Activated T-cell treated with anti-CD3 and anti-CD28 coated beads, Interleukin-2, amount 50 U/mL, for 4 hours (primary cell): ENCODE measurements around the gene YWHAE. TPM values are rescaled to one million over a fixed set of nuclear protein-coding genes. Genes with fewer than 3 reads are reported as not detected.
A peak's percentile ranks its signal among the peaks of the same experiment; 100 is the strongest.
"Not testable (repeated sequence)": the region's sequence is repeated elsewhere in the genome, so short reads cannot be mapped to it uniquely, and the experiment has no call there.

ENCODE experiments used
- ATAC-seq, 2 donors: fragments of 200-7000 bp; cut with Tn5 transposase; one replicate each; pipeline ENCODE4 v1.10.0; 2021
- DNase-seq: peaks from one replicate; pipeline ENCODE4 v3.0.0-alpha.2; 2020
- H3K27me3 Mint-ChIP-seq: one replicate; pipeline ENCODE4 v1.8.0; 2021; ENCODE audit warnings: low read depth, mixed read lengths
- H3K36me3 Mint-ChIP-seq: one replicate; pipeline ENCODE4 v1.8.0; 2022; ENCODE audit warnings: mixed read lengths; ENCODE audit not compliant: insufficient read depth
- H3K4me1 Mint-ChIP-seq: one replicate; pipeline ENCODE4 v1.8.0; 2021; ENCODE audit warnings: low read depth, mixed read lengths
- H3K4me3 Mint-ChIP-seq: one replicate; pipeline ENCODE4 v1.8.0; 2021; ENCODE audit warnings: mild to moderate bottlenecking, moderate library complexity, mixed read lengths
- H3K9me3 Mint-ChIP-seq: one replicate; pipeline ENCODE4 v1.8.0; 2021; ENCODE audit warnings: mixed read lengths
- total RNA-seq, 3 donors: library from RNA; stranded (reverse); gene quantifications; one replicate each; pipeline ENCODE4 v1.2.1, GENCODE V29; 2021

YWHAE gene
- total RNA-seq, 3 donors from 2014 or later: 470 to 529 (median 478) TPM

GRCh38 chr17:1313270-1314005, 86.6 kb downstream of the YWHAE start:
- peaks cover 8% of the 10 kb centered on the region for H3K27me3 Mint-ChIP-seq
- no peaks in the 10 kb centered on the region for H3K4me1 Mint-ChIP-seq
- no peak for ATAC-seq
- H3K9me3 Mint-ChIP-seq: no peaks in the 10 kb centered on the region
- no peak for DNase-seq
- no peak overlapping the region for H3K4me3 Mint-ChIP-seq
- no peaks in the 10 kb centered on the region for H3K36me3 Mint-ChIP-seq

- no peaks in the 10 kb centered on the region for H3K9me3 Mint-ChIP-seq
- peaks cover 8% of the 10 kb centered on the region for H3K27me3 Mint-ChIP-seq
- DNase-seq: no peak
- ATAC-seq: no peak
- no peaks in the 10 kb centered on the region for H3K36me3 Mint-ChIP-seq
- no peaks in the 10 kb centered on the region for H3K4me1 Mint-ChIP-seq
- no peak overlapping the region for H3K4me3 Mint-ChIP-seq
Measured at GRCh38 chr17:1312261-1312870, 87.7 kb downstream of the YWHAE start.

GRCh38 chr17:1307829-1308228, 92.2 kb downstream of the YWHAE start:
- not testable (repeated sequence) for H3K4me3 Mint-ChIP-seq, H3K4me1 Mint-ChIP-seq, H3K36me3 Mint-ChIP-seq

DNA sequence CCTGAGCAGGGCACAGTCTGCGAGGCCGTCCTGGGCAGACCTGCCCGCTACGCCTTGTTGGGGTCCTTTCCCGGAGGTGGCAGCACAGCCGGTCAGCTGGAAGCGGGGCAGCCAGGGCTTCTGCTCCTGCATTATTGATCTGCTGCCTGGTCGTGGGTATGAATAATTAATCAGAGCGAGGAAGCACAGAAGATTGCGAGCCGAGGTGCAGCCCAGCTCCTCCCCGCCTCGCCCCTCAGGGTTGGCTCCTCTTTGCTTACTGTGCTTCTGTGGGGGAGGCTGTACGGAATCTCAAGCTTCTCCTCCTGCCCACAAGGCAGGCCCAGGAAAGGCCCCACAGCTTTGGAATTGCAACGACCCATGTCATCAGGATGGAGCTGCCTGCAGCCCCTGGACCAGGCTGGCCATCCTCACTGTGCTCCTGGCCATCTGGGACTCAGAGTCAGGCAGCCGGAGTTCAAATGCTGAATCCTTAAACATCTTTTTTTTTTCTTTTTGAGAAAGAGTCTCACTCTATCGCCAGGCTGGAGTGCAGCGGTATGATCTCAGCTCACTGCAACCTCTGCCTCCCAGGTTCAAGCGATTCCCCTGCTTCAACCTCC, 95.0 kb downstream of the YWHAE start:
- Mint-ChIP-seq H3K4me1 (peaks cover under 1% of the 10 kb centered on the region), H3K27me3 (peaks cover 4% of the 10 kb centered on the region), H3K36me3 (no peaks in the 10 kb centered on the region), H3K4me3 (no peak overlapping the region), H3K9me3 (no peaks in the 10 kb centered on the region)
- no peak for DNase-seq
- ATAC-seq: no peak

More at GRCh38 chr17:1307829-1308228, 92.2 kb downstream of the YWHAE start:
- not testable (repeated sequence) for H3K9me3 Mint-ChIP-seq, H3K27me3 Mint-ChIP-seq, ATAC-seq, DNase-seq

GRCh38 chr17:1304522-1304921, 95.5 kb downstream of the YWHAE start:
- no peaks in the 10 kb centered on the region for H3K9me3 Mint-ChIP-seq
- H3K4me1 Mint-ChIP-seq: peaks cover 2% of the 10 kb centered on the region
- ATAC-seq (no peak), DNase-seq (no peak)
- no peak overlapping the region for H3K4me3 Mint-ChIP-seq
- H3K27me3 Mint-ChIP-seq: peaks cover 6% of the 10 kb centered on the region
- H3K36me3 Mint-ChIP-seq: no peaks in the 10 kb centered on the region

- Mint-ChIP-seq H3K9me3 (no peaks in the 10 kb centered on the region), H3K4me3 (no peak overlapping the region), H3K27me3 (peaks cover 6% of the 10 kb centered on the region), H3K4me1 (peaks cover 15% of the 10 kb centered on the region), H3K36me3 (no peaks in the 10 kb centered on the region)
- no peak for DNase-seq
- ATAC-seq: no peak
Measured at GRCh38 chr17:1302761-1303160, 97.3 kb downstream of the YWHAE start.

DNA sequence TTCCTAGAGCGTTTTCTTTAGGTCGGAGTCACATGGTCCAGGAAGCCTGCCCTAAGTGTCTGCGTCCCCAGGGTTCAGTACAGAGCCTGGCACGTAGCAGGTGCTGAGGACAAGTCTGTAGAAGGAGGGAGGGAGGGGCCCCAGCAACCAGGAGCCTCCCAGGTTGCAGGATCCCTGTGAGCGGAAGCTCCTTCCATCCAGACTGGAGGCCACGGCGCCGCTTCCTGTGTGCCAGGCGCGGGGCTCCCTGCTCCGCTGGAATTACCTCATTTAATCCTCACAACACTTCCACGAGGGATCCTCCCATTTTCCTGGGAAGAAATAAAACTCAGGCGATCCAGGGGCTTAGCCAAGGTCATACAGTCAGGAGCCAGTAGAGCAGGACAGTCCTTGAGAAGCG, 98.5 kb downstream of the YWHAE start:
- no peak for ATAC-seq
- H3K4me3 Mint-ChIP-seq: no peak overlapping the region
- no peaks in the 10 kb centered on the region for H3K36me3 Mint-ChIP-seq
- peaks cover 23% of the 10 kb centered on the region for H3K4me1 Mint-ChIP-seq
- H3K27me3 Mint-ChIP-seq: peaks cover 3% of the 10 kb centered on the region
- H3K9me3 Mint-ChIP-seq: no peaks in the 10 kb centered on the region
- no peak for DNase-seq

DNA sequence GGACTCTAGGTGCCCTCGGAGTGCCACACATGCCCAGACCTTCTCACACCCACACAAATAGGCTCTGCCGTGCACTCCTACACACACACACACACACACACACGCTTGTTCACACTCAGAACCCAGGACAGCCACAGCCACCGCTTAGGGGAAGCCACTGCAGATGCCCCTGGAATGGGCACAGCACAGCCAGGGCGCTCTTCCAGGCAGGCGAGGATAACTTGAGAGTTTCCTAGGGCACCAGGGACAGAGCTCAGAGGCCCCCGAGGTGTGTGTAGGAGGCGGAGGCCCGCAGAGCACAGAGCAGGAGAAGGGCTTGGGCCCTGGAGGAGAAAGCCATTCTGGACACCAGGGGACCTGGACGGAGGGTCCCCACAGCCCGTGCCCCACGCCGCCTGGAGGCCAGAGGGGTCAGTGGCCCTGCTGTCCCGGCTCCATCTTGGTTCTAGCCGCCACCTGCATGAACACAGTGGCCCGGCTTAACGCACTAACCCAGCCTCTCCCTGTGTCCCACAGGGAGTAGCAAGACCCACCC, 99.6 kb downstream of the YWHAE start:
- Mint-ChIP-seq H3K27me3 (peaks cover 3% of the 10 kb centered on the region), H3K36me3 (no peaks in the 10 kb centered on the region), H3K9me3 (no peaks in the 10 kb centered on the region), H3K4me1 (peaks cover 28% of the 10 kb centered on the region), H3K4me3 (no peak overlapping the region)
- no peak for DNase-seq
- no peak for ATAC-seq

DNA sequence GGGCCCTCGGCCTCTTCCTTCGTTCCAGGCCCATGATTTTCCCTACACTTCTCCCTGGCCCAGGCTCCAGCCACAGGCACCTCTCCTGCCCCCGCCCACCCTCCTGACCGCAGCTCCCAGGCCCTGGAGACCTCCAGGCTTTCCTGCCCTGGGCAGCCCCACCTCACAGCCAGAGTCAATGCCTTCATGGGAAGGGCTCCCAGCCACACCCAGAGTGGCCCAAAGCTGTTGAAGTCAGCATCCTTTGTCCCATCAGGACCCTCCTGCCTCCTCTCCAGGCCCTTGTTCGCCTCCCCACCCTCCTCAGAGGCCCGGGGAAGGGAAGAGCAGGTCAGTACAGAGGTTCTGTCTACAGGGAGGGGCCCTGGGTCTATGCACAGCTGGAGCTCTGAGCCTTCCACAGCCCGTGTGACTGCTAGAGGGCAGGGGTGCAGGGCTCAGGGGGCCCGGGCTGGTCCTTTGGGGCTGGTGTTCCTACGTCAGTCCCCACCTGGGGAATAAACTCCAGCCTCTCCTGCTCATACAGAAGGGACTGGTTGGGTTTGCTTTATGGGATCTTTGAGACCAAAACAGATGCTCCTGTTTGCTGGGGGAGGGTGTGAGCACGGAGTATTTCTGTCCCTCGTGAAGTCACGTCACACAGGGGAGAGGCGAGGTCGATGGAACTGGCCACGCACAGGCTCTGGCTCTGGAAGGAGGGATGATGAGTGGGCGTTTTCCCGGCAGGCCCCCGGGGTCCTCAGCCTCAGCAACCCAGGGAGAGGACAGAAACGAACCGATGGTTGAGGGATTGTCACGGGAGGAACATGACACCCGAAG, 100.3 kb downstream of the YWHAE start:
- ATAC-seq (no peak), DNase-seq (no peak)
- H3K27me3 Mint-ChIP-seq: peaks cover 3% of the 10 kb centered on the region
- H3K4me3 Mint-ChIP-seq: no peak overlapping the region
- H3K4me1 Mint-ChIP-seq: peaks cover 35% of the 10 kb centered on the region
- H3K9me3 Mint-ChIP-seq: no peaks in the 10 kb centered on the region
- H3K36me3 Mint-ChIP-seq: no peaks in the 10 kb centered on the region

- H3K9me3 Mint-ChIP-seq: no peaks in the 10 kb centered on the region
- peaks cover 47% of the 10 kb centered on the region for H3K4me1 Mint-ChIP-seq
- peak; percentile 48 for DNase-seq
- peak; percentile 81 to 84 for ATAC-seq
- no peaks in the 10 kb centered on the region for H3K36me3 Mint-ChIP-seq
- peaks cover 3% of the 10 kb centered on the region for H3K27me3 Mint-ChIP-seq
- peak overlapping the region; percentile 17 for H3K4me3 Mint-ChIP-seq
Measured at GRCh38 chr17:1298606-1299005, 101.4 kb downstream of the YWHAE start.

Other genes starting within 250 kb of the YWHAE start
- 10 to 100 TPM; 41.0 to 44.7 (median 43.3) TPM for gene ABR, start 220.2 kb downstream of the YWHAE start, total RNA-seq
- not detected for gene BHLHA9, start 129.8 kb downstream of the YWHAE start, total RNA-seq
- gene TRARG1, start 120.6 kb downstream of the YWHAE start, total RNA-seq: not detected
- gene CRK, start 56.0 kb upstream of the YWHAE start, total RNA-seq: 10 to 100 TPM; 21.0 to 22.4 (median 22.0) TPM
- 10 to 100 TPM; 16.7 to 34.5 (median 18.3) TPM for gene MYO1C, start 92.5 kb upstream of the YWHAE start, total RNA-seq
- 10 to 100 TPM; 21.6 to 30.0 (median 22.8) TPM for gene INPP5K, start 116.4 kb upstream of the YWHAE start, total RNA-seq
- 100 to 1,000 TPM in 1 of 3 donors, 10 to 100 TPM in 2; 95.4 to 103 (median 97.4) TPM for gene PITPNA, start 162.6 kb upstream of the YWHAE start, total RNA-seq
- 1 to 10 TPM; 4.1 to 9.4 (median 5.0) TPM for gene SLC43A2, start 228.6 kb upstream of the YWHAE start, total RNA-seq
- gene SCARF1, start 245.5 kb upstream of the YWHAE start, total RNA-seq: 1 to 10 TPM; 1.3 to 2.0 (median 1.6) TPM
- 1 to 10 TPM; 2.0 to 2.7 (median 2.3) TPM for gene RILP, start 249.6 kb upstream of the YWHAE start, total RNA-seq